ENCODE results near the gene PRSS36.

- TF ChIP-seq ATF2 (CRISPR knock-in tag; IDR thresholded peaks at IDR 0.05; ENCODE audit: borderline replicate concordance, low read depth) = no peak
- TF ChIP-seq AFF4 (CRISPR knock-in tag; IDR thresholded peaks at IDR 0.05; ENCODE audit: borderline replicate concordance) = no peak
- TF ChIP-seq CTCF (IDR thresholded peaks at IDR 0.05) = no peak
- no peak for TF ChIP-seq TEAD4 (CRISPR knock-in tag; IDR thresholded peaks at IDR 0.05)
- TF ChIP-seq NFATC4 (CRISPR knock-in tag; IDR thresholded peaks at IDR 0.05) = no peak
- TF ChIP-seq USF2 (CRISPR knock-in tag; IDR thresholded peaks at IDR 0.05) = no peak
- no peak for TF ChIP-seq CREB1 (CRISPR knock-in tag; IDR thresholded peaks at IDR 0.05)
These were observed 48.5 kb upstream of the PRSS36 start for GRCh38 chr16:31198207-31198882.
